Astrocyte (in vitro differentiated cells and primary cell): ENCODE results near the gene CD55. TPM values are rescaled to one million over a fixed set of nuclear protein-coding genes. Genes with fewer than 3 reads are reported as not detected.
A peak's percentile ranks its signal among the peaks of the same experiment; 100 is the strongest.

ENCODE experiments used
- DNase-seq: peaks from one replicate; pipeline ENCODE4 v3.0.0-alpha.2; 2010; ENCODE audit warnings: low read depth
- FAIRE-seq: peaks from 2 replicates; lab custom pipeline; 2011; peaks lifted over from hg19 to GRCh38; lab: Jason Lieb, UNC
- H2AFZ ChIP-seq: 2 replicates; pipeline ENCODE4 v1.6.0; 2012; ENCODE audit warnings: low read depth, low read length, inconsistent platforms
- H3K27ac ChIP-seq: 2 replicates; pipeline ENCODE4 v1.5.1; 2011; ENCODE audit warnings: low read depth, low read length, inconsistent platforms
- H3K27me3 ChIP-seq: 2 replicates; pipeline ENCODE4 v1.6.0; 2011; ENCODE audit warnings: low read length, inconsistent platforms; ENCODE audit not compliant: insufficient read depth
- H3K36me3 ChIP-seq: 2 replicates; pipeline ENCODE4 v1.5.1; 2011; ENCODE audit warnings: low read length, inconsistent platforms; ENCODE audit not compliant: insufficient read depth
- H3K4me1 ChIP-seq: 2 replicates; pipeline ENCODE4 v1.5.1; 2011; ENCODE audit warnings: low read length, inconsistent platforms; ENCODE audit not compliant: insufficient read depth
- H3K4me2 ChIP-seq: 2 replicates; pipeline ENCODE4 v1.6.0; 2012; ENCODE audit warnings: low read length, inconsistent platforms
- H3K4me3 ChIP-seq: 2 replicates; pipeline ENCODE4 v1.5.1; 2011; ENCODE audit warnings: low read depth, mild to moderate bottlenecking, low read length, inconsistent platforms; ENCODE audit not compliant: insufficient read depth
- H3K79me2 ChIP-seq: 2 replicates; pipeline ENCODE4 v1.6.0; 2012; ENCODE audit warnings: mild to moderate bottlenecking, low read length, inconsistent platforms; ENCODE audit not compliant: insufficient read depth
- H3K9ac ChIP-seq: 2 replicates; pipeline ENCODE4 v1.6.0; 2012; ENCODE audit warnings: mild to moderate bottlenecking, low read length, inconsistent platforms
- H3K9me3 ChIP-seq: 2 replicates; pipeline ENCODE4 v1.5.1; 2012; ENCODE audit warnings: low read depth, mild to moderate bottlenecking, low read length, inconsistent platforms; ENCODE audit not compliant: insufficient read depth
- H4K20me1 ChIP-seq: 2 replicates; pipeline ENCODE4 v1.6.0; 2012; ENCODE audit warnings: low read length, inconsistent platforms; ENCODE audit not compliant: insufficient read depth
- H3K27ac Mint-ChIP-seq: one replicate; pipeline ENCODE4 v1.8.0; 2021; ENCODE audit warnings: mild to moderate bottlenecking, mixed read lengths; ENCODE audit not compliant: unreplicated experiment
- H3K27me3 Mint-ChIP-seq: one replicate; pipeline ENCODE4 v1.8.0; 2021; ENCODE audit warnings: low read depth, mixed read lengths; ENCODE audit not compliant: unreplicated experiment
- H3K36me3 Mint-ChIP-seq: one replicate; pipeline ENCODE4 v1.8.0; 2021; ENCODE audit warnings: low read depth, mixed read lengths; ENCODE audit not compliant: unreplicated experiment
- H3K4me1 Mint-ChIP-seq: one replicate; pipeline ENCODE4 v1.8.0; 2021; ENCODE audit warnings: low read depth, mixed read lengths; ENCODE audit not compliant: unreplicated experiment
- H3K4me3 Mint-ChIP-seq: one replicate; pipeline ENCODE4 v1.8.0; 2021; ENCODE audit warnings: mild to moderate bottlenecking, moderate library complexity, mixed read lengths; ENCODE audit not compliant: unreplicated experiment
- H3K9me3 Mint-ChIP-seq: one replicate; pipeline ENCODE4 v1.8.0; 2021; ENCODE audit warnings: mild to moderate bottlenecking, mixed read lengths; ENCODE audit not compliant: unreplicated experiment
- EZH2 ChIP-seq: IDR thresholded peaks from 2 replicates; pipeline ENCODE4 v1.6.1; 2012; ENCODE audit warnings: mild to moderate bottlenecking, low read length, inconsistent platforms; ENCODE audit not compliant: insufficient read depth
- total RNA-seq: library from RNA; stranded (reverse); gene quantifications from 2 replicates; pipeline ENCODE4 v1.2.1, GENCODE V29; 2021
- TF ChIP-seq, protein P1 (sequence below): IDR thresholded peaks from 2 replicates; pipeline ENCODE4 v1.5.1; 2011; ENCODE audit warnings: low read depth, mild to moderate bottlenecking, inconsistent platforms, low read length, moderate library complexity; ENCODE audit not compliant: insufficient read depth

The CD55 gene
- total RNA-seq, 1 donor from 2014 or later: 18.7 TPM

DNA sequence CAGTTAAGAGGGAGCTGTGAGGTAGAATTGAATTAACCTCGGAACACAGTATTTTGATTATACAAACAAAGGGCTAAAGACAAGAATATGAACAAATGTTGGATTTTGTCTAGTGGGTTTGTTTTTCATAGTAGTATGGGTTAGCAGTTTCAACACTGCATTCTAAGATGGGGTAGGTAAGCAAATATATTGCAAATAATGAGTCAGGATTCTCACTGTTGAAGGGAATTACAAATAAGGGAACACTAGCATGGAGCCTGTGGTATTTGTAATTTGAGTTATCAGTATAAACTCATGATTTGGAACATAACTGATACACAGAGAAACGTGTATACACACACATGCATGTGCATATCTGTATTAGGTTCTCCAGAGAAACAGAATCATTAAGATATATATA is 44.5 kb downstream of the CD55 start:
- TF ChIP-seq, protein P1, sequence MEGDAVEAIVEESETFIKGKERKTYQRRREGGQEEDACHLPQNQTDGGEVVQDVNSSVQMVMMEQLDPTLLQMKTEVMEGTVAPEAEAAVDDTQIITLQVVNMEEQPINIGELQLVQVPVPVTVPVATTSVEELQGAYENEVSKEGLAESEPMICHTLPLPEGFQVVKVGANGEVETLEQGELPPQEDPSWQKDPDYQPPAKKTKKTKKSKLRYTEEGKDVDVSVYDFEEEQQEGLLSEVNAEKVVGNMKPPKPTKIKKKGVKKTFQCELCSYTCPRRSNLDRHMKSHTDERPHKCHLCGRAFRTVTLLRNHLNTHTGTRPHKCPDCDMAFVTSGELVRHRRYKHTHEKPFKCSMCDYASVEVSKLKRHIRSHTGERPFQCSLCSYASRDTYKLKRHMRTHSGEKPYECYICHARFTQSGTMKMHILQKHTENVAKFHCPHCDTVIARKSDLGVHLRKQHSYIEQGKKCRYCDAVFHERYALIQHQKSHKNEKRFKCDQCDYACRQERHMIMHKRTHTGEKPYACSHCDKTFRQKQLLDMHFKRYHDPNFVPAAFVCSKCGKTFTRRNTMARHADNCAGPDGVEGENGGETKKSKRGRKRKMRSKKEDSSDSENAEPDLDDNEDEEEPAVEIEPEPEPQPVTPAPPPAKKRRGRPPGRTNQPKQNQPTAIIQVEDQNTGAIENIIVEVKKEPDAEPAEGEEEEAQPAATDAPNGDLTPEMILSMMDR: no peak
- TF ChIP-seq EZH2: no peak
- no peaks in the 10 kb centered on the region for H3K27me3 Mint-ChIP-seq
- no peak overlapping the region for H3K27ac Mint-ChIP-seq
- H3K36me3 Mint-ChIP-seq: no peaks in the 10 kb centered on the region
- H3K4me3 Mint-ChIP-seq: no peak overlapping the region
- H3K9me3 Mint-ChIP-seq: no peaks in the 10 kb centered on the region
- H3K36me3 ChIP-seq: no peaks in the 10 kb centered on the region
- H3K4me1 Mint-ChIP-seq: no peaks in the 10 kb centered on the region
- DNase-seq (no peak), FAIRE-seq (no peak)
- no peak overlapping the region for H3K4me2 ChIP-seq
- no peak overlapping the region for H2AFZ ChIP-seq
- H3K4me3 ChIP-seq: no peak overlapping the region
- no peaks in the 10 kb centered on the region for H4K20me1 ChIP-seq
- no peaks in the 10 kb centered on the region for H3K9me3 ChIP-seq
- H3K27ac ChIP-seq: no peak overlapping the region
- H3K27me3 ChIP-seq: no peaks in the 10 kb centered on the region
- peaks cover 16% of the 10 kb centered on the region for H3K4me1 ChIP-seq
- H3K9ac ChIP-seq: no peak overlapping the region
- no peaks in the 10 kb centered on the region for H3K79me2 ChIP-seq

DNA sequence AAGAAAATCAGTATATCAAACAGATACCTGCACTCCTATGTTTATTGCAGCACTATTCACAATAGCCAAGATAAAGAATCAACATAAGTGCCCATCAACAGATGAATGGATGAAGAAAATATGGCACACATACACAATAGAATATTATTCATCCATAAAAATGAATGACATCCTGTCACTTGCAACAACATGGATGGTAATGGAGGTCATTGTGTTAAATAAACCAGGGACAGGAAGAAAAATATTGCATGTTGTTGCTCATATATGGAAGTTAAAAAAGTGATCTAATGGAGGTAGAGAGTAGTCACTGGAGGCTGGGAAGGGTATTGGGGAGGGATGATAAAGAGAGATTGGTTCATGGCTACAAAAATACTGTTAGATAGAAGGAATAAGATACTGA is 67.2 kb downstream of the CD55 start:
- Mint-ChIP-seq H3K36me3 (no peaks in the 10 kb centered on the region), H3K27ac (no peak overlapping the region), H3K9me3 (peaks cover 5% of the 10 kb centered on the region), H3K4me3 (no peak overlapping the region), H3K4me1 (peaks cover 6% of the 10 kb centered on the region), H3K27me3 (no peaks in the 10 kb centered on the region)
- no peak overlapping the region for H2AFZ ChIP-seq
- H3K27ac ChIP-seq: no peak overlapping the region
- H3K4me2 ChIP-seq: no peak overlapping the region
- TF ChIP-seq, protein P1: no peak
- TF ChIP-seq EZH2: no peak
- H3K36me3 ChIP-seq: no peaks in the 10 kb centered on the region
- H3K4me3 ChIP-seq: no peak overlapping the region
- H3K27me3 ChIP-seq: no peaks in the 10 kb centered on the region
- no peak for FAIRE-seq
- H3K4me1 ChIP-seq: peaks cover 4% of the 10 kb centered on the region
- H3K79me2 ChIP-seq: no peaks in the 10 kb centered on the region
- no peaks in the 10 kb centered on the region for H4K20me1 ChIP-seq
- H3K9ac ChIP-seq: no peak overlapping the region
- no peak for DNase-seq
- H3K9me3 ChIP-seq: no peaks in the 10 kb centered on the region

DNA sequence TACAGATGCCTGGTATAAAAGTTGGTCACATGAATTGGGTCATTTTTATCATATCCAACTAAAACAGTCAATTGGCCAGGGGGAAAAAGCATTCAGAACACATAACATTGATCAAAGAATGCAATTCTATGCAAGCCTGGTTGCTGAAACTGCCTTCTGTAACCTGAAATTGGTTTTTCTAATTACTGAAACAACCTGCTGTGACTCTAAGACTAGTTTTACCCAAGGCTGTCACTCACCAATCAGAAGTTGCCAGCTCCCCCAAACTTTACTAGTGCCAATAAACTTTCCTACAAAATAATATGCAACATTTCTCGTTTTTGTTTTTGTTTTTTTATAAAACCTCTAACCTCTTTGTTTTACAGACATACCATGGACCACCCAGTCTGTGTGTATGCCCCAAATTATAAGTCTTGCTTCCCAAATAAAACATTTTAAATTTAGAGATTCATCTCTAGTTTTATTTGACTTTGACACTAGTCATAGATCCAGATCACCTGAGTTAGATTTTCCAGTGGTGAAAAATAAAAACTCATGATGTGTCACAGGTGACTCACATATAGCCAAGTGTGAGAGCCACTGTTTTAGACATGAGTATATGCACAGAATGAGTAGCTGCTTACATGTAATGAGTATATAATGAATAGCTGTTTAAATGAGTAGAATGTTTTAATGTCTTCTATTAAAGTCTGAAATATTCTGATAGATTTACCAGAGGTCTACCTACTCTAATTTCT is 68.4 kb downstream of the CD55 start:
- Histone ChIP-seq H3K36me3 (no peaks in the 10 kb centered on the region), H3K27ac (peak overlapping the region; percentile 61), H2AFZ (no peak overlapping the region), H3K4me1 (peaks cover 7% of the 10 kb centered on the region), H3K9me3 (no peaks in the 10 kb centered on the region), H3K9ac (no peak overlapping the region), H4K20me1 (no peaks in the 10 kb centered on the region), H3K4me3 (no peak overlapping the region), H3K4me2 (no peak overlapping the region), H3K27me3 (no peaks in the 10 kb centered on the region), H3K79me2 (no peaks in the 10 kb centered on the region)
- FAIRE-seq (peak; percentile 60), DNase-seq (peak; percentile 53)
- no peak for TF ChIP-seq EZH2
- TF ChIP-seq, protein P1: no peak
- H3K4me3 Mint-ChIP-seq: no peak overlapping the region
- H3K4me1 Mint-ChIP-seq: peaks cover 7% of the 10 kb centered on the region
- H3K27ac Mint-ChIP-seq: no peak overlapping the region
- H3K36me3 Mint-ChIP-seq: no peaks in the 10 kb centered on the region
- no peaks in the 10 kb centered on the region for H3K27me3 Mint-ChIP-seq
- peaks cover 5% of the 10 kb centered on the region for H3K9me3 Mint-ChIP-seq
